ENCODE data around the gene SPTBN5.

SPTBN5 gene

DNA sequence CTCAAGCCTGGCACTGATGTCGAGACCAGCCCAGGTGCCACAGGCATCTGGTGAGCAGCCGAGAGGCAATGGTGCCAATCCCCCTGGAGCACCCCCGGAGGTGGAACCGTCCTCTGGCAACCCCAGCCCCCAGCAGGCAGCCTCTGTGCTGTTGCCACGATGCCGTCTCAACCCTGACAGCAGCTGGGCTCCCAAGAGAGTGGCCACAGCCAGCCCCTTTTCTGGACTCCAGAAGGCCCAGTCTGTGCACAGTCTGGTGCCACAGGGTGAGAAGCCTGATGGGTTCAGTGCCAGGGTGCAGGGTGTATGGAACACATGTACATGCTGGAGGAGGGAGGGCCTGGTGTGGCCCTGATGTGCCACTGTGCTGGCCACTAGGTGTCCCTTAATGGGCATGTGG, 70.9 kb downstream of the SPTBN5 start:
- DNase-seq: no peak

GRCh38 chr15:41822471-41822870, 71.4 kb downstream of the SPTBN5 start:
- no peak for DNase-seq

GRCh38 chr15:41821831-41822230, 72.0 kb downstream of the SPTBN5 start:
- DNase-seq: peak; percentile 23

DNA sequence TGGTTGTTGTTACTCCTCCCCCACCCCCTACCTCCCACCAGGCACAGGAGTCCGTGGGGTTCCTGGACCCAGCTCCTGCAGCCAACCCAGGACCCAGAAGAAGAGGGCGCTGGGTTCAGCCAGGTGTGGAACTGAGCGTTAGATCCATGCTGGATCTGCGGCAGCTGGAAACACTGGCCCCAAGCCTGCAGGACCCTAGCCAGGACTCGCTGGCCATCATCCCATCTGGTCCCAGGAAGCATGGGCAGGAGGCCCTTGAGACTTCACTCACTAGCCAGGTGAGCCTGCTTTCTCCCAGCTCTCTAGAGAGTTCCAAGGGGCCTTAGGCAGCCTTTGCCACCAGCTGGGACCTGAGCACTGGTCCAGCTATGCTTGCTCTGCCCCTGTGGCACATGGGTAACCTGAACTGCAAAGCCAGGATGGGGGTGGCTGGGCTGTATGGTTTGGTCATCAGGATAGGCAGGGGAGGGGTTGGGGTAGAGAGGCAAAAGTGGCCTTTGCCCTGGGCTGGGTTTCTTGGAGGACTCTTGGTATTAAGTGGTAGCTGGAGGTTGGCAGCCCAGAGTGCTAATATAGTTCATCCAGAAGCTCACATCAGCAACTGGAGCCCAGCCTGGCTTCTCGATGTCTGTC, 72.9 kb downstream of the SPTBN5 start:
- DNase-seq: no peak

DNA sequence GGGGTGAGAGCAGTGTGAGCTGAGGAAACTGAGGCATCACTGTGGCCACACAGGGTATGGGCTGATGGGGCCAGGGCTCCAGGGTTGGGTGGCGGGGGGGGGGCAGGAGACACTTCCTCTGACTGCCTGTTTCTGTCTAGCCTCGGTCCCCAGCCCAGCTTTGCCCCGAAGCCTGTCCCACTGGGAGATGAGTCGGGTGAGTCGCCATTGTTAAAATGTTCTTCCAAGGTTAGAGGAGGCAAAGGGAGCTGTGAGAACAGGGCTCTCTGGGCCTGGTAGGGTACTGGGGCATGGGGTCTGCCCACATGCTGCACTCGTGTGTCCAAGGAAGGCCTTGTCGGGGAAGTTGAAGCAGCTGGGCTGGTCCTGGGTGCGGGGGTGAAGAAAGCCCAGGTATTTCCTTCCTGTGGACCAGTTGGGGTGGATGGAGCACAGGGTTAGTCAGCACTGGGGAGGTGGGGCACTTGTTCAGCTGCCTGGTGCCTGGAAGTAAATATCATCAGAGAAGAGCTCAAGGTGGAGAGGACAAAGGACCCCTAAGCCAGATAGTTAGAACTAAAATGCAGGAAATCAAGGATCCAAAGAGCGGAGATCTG, 74.3 kb downstream of the SPTBN5 start:
- DNase-seq: no peak

GRCh38 chr15:41817781-41818180, 76.1 kb downstream of the SPTBN5 start:
- no peak for DNase-seq

DNA sequence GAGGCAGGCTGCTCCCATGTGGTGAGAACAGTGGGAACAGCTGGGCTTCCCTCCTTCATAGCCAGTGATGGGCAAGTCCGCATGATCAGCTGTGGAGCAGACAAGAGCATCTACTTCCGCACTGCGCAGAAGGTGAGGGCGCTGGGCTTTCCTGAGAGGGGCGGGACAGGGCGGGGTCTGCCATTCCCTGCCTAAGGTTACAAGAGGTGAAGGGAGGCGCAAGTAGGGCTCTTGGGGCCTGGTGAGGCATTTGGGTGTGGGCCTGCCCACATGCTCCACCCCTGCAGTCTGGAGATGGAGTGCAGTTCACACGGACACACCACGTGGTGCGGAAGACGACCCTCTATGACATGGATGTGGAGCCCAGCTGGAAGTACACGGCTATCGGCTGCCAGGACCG, 76.5 kb downstream of the SPTBN5 start:
- no peak for DNase-seq

GRCh38 chr15:41816788-41817187, 77.1 kb downstream of the SPTBN5 start:
- DNase-seq: no peak

GRCh38 chr15:41814534-41814933, 79.3 kb downstream of the SPTBN5 start:
- no peak for DNase-seq

DNA sequence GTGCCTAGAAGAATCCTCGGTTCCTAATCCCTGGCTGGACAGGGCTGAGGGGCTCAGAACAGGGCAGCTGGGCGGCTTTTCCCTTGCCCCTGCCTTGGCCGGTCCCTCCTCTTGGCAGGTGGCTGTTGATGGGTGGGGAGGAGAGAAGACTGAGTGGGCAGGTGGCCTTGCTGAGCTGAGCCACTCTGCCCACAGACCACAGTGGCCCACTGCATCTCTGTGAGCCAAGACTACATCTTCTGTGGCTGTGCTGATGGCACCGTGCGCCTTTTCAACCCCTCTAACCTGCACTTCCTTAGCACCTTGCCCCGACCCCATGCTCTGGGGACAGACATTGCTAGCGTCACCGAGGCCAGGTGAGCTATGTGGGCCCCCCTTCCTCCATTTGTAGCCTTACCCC, 80.4 kb downstream of the SPTBN5 start:
- no peak for DNase-seq

GRCh38 chr15:41812820-41813375, 81.0 kb downstream of the SPTBN5 start:
- DNase-seq: no peak

- peak; percentile 74 for DNase-seq
Measured at GRCh38 chr15:41811432-41812195, 82.2 kb downstream of the SPTBN5 start.

DNA sequence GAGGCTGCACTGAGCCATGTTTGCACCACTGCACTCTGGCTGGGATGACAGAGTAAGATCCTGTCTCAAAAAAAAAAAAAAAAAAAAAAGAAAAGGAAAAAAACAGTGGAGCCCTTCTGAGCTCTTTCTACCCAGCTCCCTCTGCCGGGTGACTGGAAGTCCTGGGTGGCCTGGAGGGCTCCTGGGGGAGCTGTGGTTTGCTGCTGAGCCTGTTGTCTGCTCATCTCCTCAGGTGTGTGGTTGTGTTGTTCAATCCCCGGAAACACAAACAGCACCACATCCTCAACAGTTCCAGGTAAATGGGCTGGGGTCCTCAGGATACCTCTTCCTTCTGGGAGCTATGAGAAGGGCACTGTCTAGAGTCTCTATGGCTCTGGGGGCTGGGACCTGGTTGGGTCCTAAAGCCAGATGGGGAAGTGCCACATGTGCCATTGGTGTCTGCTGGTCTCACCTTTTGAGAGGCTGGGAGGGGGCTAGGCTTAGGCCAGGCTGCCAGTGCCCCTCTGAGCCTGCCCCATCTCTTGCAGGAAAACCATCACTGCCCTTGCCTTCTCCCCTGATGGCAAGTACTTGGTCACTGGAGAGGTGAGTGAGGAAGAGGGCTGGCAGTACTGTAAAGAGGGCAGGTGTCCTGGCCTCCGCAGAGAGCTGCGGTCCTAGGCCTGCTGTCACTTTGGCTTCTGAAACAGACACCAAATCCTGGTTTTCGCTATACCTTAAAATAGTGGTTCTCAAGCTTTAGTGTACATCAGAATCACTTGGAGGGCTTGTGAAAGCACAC, 83.0 kb downstream of the SPTBN5 start:
- no peak for DNase-seq

DNA sequence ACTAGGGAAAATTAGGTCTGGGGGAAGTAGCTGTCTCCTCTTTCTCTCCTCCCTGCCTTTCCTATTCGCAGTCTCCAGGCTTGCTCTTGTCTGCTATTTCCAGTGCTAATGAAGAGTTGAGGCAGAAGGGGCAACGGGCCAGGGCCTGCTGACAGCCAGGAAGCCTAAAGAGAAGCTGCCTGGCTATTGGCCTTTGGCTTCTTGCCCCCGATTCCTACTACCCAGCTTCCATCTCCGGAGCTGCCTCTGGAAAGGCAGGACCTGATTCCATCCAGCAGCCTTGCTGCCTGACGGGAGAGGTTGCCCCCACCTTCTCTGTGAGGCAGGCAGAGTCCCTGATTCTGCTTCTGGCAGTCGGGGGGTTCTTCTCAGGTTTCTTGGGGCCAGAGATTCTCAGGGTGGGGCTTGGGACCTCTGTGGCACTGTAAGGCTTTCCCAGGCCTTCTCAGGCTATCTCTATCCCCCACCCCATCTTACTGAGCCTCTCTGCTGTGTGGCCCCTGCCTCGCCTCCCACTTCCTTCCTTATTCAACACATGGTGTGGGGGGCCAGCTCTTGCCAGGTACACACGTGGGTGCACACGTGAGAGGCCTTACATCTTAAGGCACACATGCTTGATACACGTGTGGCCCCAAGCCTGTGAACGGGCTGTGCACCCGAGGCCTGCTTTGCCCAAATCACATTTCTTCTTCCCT, 84.2 kb downstream of the SPTBN5 start:
- no peak for DNase-seq

DNA sequence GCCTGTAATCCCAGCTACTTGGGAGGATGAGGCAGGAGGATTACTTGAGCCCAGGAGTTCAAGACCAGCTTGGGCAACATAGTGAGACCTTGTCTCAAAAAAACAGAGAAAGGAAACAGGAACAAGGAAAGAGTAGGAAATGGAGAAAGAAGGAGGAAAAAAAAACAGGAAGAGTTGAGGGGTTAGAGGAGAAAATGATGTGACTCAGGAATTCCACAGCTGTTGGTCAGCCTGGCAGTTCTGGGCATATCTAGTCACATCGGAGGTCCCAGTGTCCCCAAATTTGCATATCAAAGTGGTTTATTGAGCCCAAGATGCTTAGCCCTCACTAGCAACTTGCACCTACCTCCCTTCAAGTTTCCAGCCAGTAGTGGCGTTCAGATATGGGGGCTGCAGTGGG, 84.7 kb downstream of the SPTBN5 start:
- DNase-seq: no peak

GRCh38 chr15:41806291-41807181, 87.3 kb downstream of the SPTBN5 start:
- DNase-seq: no peak

- no peak for DNase-seq
Measured at GRCh38 chr15:41805711-41806110, 88.1 kb downstream of the SPTBN5 start.

- DNase-seq: no peak
Measured at GRCh38 chr15:41804916-41805666, 88.8 kb downstream of the SPTBN5 start.

DNA sequence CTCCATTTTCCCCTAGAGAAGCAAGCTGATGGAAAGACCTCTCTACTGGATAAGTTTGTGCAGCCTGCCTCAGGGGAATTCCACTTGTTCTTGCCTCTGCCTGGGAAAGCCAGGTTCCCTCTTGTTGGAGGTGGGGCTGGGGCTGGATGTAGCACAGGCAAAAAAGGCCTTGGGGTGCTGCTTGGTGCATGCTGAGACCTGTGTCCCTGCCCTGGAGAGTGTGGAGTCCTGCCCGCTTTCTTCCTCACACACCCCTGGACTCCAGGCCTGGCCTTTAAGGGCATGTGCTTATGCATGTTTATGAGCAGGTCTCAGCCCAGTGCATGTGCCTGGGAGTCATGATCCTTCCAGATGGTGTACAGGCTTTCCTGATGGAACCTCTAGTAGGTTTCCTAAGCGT, 89.5 kb downstream of the SPTBN5 start:
- DNase-seq: peak; percentile 9

DNA sequence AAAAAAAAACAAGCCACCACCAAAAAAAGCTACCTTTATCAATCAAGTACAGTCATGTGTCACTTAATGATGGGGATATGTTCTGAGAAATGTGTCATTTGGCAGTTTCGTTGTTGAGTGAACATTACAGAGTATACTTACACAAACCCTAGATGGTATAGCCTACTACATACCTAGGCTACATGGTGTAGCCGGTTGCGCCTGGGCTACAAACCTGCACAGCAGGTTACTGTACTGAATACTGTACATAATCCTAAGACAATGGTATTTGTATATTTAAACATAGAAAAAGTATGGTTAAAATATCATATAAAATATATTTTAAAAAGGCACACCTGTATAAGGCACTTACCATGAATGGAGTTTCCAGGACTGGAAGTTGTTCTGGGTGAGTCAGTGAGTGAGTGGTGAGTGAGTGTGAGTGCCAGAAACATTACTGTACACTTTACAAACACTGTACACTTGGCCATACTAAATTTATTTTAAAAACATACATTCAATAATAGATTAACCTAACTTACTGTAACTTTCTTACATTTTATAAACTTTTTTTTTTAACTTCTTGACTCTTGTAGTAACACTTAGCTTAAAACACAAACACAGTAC, 91.9 kb downstream of the SPTBN5 start:
- no peak for DNase-seq

Measured in NCI-H2171 (cell line).